HG03575 (cell line): ENCODE results near the gene VAV2.

ENCODE experiments used
- ATAC-seq: cut with Tn5 transposase; IDR thresholded peaks from one replicate; pipeline ENCODE4 v1.9.1; 2021; ENCODE audit not compliant: unreplicated experiment, insufficient number of reproducible peaks, low FRiP score; ENCODE audit errors: extremely low read depth

VAV2 gene

DNA sequence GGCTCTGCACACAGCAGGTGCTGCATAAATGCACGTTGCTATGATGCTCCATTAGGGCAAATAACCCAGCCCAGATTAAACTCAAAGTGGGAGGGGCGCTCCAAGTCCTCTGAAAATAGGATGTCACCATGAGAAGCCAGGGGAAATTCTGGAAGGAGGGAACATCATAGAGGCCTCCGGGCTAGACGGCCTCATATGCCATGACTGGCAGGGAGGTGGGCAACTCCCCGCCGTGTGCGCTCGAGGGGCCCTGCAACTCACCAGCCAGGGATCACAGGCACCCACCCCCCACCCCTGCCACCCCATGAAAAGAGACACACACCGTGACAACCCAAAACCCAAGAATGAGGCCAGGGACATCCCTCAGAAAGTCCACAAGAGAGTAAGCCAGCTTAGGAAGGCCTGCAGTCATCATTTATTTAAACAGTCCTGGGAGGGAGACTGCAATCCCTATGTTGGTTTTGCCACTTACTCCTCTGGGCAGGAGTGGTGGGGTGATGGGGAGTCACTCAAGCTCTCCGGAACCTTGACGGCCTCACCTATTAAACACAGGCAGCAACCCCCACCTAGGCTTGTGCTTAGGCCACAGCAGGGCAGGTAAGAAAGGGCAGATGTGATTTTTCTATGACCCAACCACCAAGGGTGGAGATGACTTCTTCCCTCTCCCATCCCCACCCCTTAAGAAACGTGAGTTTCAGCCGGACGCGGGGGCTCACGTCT, 4.0 kb downstream of the VAV2 start:
- no peak for ATAC-seq

DNA sequence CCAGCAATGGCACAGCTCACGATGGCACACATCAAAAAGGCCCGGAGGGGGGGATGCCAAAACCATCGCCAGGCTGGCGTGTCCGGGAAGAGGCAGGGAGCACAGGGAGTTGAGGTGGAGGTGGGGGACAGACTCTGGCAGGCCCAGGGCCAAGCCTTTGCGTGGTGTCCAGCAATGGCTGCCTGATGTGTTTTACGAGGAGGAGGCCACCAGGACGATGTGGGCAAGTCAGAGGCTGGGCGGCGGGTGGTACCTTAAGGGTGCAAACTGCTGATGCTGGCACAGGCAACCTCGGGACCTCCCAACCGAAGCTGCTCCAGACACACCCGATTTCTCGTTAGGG, 4.7 kb downstream of the VAV2 start:
- ATAC-seq = no peak

DNA sequence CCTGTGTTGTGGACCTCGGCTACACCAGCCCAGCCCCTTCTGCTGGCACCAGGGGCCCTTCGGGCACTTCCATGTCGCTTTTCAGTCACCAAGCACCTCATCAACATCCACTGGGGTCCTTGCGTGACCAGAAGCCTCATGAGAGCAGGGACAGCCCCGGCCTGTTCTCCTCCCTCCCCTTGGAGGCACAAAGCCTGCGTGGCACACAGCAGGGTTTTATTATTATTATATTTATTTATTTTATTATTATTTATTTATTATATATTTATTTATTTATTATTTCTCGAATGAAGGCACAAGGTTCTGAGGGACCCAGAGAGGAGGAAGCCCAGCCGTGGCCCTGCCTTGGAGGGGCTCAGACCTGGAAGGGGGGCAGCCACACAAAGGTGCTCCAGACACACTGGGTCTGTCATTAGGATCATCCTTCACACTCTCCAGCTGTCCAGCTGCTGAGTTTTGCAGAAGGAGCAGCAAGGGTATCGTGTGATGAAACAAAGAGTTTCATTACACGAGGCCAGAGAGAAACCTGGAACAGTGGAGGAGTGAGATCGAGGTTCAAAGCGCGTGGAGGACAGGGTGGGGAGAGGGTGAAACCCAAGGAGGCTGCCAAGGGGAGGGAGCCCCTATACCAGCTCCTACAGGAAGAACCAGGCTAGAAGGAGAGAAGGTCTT, 5.2 kb downstream of the VAV2 start:
- no peak for ATAC-seq

DNA sequence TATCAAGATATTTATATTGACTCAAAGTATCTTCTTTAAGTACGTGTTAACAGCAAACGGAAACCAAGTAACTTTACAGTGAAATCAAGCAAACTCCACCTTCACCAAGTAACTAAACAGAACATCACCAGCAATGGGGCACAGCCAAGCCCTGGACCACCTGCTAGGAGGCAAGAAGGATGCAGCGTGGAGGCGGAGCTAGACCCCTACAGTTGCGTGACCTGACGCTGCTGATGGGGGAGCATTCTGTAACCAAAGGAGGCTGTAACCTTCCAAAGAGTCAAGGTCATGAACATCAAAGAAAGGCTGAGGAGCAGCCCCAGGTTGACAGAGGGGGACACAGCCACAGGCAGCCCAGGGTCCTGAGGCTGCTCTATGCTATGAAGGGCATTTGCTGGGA, 6.1 kb downstream of the VAV2 start:
- no peak for ATAC-seq

DNA sequence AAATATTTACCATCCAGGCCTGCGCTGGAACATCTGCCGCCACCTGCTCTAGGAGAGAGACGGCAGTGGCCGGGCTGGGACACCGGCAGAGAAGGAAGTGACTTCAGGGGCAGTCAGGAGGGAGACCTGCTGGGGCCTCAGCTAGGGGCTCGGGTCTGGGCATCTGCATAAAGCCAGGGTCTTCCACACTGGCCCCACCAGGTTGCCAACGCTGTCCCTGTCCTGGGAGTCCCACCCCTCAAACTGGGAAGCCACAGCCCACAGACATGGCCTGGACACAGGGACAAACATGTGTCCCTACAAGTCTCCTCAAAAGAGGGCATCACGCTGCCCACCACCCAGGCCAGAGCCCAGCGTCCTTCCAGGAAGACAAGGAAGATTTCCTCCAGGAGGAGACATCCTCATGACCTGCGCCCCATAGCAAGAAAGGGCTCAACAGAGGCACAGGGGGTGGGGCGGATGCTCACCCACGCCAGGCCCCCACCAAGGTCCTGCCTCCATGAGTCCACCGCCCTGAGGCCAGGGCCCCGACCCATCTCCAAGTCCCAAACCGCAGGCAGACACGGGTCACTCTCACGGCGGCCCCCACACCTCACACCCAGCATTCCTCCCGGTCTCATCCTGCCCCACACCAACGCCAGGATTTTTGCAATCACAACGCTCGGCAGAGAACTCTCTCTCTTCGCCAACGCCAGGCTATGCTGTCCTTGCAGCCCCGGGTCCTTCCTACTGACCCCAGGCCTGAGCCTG, 9.0 kb downstream of the VAV2 start:
- no peak for ATAC-seq

DNA sequence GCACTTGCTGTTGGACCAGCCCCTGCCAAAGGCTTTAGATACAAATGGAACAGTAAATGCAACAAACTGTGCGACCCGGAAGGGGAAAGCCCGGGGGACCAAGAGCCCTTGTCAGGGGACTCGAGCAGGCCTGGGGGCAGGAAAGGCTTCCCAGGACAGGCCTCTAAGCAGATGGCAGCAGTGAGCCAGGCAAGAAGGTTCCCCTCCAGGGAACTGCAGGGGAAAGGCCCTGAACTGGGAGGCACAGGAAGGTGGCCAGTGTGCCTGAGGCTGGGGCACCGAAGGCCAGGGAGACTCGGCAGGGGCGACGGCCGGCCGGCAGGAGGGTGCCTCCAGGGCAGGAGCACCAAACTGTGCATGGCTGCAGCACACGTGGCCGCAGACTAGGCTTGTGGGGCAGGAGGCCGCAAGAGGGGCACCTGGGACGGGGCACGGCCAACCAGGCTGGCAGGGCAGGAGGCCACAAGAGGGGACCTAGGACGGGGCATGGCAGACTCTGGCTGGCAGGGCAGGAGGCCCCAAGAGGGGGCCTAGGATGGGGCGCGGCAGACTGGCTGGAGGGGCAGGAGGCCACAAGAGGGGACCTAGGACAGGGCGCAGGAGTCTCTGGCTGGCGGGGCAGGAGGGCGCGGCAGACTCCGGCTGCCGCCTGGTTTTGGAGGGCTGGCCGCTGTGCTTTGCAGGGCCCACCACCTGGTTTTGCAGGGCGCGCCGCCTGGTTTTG, 10.0 kb downstream of the VAV2 start:
- ATAC-seq = no peak

DNA sequence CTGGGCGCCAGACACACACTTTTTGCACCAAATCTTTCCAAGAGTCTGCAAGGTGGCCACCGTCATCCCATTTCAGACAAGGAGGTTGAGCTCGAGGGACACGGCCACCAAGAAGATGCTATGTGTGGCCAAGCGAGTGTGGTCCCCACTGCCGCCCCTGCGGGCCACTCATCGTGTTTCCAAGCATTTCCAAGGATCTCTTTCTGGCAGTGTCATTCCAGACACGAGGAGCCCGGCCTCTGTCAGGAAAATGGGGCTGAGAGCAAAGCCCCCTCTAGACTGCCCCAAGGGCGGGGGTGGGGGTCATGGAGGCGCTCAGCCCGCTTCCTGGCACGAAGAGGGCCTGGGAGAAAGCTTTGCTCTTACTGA, 10.6 kb downstream of the VAV2 start:
- ATAC-seq = no peak

DNA sequence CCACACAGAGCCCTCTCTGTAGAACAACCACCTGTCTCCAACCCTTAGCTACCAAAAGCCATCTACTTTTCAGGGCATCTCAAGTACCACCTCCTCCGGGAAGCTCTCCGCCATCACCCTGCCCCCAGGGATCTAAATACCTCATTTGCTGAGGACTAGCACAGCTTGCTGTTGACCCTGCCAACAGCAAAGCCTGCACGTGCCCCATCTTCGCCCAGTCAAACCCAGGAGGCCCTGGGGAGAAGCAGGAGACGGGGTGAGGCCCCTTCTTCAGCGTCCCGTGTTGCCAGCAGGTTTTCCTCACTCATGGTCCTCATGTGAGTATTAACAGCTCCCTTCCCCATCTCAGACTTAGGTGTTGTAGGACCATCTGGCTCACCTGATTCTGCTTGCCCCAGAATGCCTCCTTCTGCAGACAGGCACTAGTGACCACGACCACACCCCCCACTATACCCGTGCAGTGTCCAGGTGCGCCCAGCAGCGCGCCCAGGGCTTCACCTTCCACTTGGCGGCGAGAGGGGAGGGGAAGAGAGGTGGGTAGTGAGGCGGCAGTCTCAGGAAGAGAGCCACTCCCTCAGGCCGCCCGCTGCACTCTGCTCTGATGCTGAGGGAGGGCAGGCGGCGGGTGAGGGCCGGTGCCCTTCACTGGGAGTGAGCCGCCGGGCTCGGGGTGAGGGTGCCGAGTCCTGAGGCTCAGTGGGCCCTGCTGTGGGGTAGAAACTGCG, 11.1 kb downstream of the VAV2 start:
- no peak for ATAC-seq

DNA sequence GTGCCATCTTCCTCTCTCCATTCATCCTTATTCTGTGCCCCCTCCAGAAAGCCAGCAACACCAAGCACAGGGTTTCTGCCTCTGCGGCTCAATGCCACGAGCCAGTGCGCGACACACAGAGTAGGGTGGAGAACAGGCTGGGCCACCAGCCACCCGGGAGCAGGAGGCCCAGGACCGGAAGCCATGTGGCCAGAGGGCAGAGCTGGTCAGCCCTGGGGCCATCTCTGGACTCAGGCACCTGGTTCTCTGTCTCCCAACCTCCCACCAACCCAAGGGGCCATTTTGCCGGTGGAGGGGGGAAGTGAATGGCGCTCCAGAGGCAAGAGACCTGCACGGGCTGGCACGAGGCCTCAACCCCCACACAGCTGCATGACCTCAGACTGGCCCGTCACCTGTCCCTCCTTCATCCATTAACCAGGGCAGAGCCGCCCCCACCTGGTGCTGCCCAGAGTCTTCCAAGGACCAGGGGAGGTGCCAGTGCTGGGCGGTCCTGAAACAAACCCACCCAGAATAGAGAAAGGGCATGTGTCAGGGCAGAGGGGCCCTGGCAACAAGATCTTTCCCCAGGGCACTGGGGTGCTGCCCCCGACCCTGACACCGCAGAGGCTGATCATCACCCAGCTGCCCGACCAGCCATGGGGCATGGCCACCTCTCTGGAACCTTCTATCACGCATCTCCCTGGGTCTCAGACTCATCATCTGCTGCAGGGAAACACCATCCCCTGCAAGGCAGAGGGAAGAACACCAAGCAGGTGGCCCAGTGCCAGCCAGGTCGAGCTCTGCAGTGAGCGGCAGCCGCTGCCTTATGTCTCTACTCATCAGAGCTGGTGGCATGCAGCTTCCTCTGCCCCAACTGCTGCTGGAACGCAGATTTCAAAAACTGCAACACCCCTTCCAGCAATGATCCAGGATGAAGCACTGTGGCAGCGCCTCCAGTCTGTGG, 11.9 kb downstream of the VAV2 start:
- no peak for ATAC-seq

DNA sequence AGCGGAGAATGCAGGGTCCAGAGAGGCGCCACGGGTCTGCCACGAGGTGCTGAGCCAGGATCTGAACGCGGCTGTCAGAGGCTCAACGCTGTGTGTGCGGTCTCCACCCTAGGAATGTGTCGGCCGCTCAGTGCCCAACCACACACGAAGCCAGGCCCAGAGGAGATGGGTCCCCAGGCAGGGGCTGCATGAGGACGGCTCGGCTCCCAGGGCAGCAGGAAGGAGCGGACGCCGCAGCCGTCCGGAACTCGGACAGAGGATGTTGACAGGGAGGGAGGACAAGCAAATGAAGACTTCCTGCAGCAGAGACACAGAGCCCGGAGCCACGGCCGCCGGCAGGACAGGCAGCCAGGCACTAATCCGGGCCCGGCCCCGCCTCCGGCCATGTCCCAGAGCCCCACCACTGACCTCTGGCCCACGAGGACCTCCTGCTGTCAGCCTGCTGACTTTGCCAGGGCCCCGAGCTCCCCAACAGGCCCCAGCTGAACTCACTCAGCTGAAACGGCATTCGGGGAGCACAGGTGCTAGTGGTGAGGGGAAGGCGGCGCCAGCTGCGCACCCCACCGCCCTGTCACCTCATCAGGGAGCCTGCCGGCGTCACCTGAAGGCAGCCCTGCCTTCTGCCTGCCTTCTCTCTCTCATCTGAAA, 12.7 kb downstream of the VAV2 start:
- ATAC-seq = no peak

DNA sequence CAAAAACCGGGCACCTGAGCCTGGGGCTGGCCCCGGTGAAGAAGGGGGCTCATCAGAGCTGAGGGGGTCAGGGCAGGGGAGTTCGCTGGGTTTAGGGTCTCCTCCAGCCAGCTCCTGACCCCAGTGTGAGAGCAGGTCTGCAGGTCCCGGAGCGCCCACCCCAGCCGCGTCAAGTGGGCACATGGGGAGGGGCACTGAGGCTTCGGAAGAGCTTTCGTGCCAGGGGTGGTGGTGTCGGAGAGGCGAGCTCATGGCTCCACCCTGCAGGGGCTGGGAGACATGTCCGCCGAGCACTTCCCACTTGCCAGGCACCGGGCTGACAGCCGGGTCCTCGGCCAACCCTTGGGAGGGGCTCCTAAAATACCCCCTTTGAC, 13.2 kb downstream of the VAV2 start:
- no peak for ATAC-seq

DNA sequence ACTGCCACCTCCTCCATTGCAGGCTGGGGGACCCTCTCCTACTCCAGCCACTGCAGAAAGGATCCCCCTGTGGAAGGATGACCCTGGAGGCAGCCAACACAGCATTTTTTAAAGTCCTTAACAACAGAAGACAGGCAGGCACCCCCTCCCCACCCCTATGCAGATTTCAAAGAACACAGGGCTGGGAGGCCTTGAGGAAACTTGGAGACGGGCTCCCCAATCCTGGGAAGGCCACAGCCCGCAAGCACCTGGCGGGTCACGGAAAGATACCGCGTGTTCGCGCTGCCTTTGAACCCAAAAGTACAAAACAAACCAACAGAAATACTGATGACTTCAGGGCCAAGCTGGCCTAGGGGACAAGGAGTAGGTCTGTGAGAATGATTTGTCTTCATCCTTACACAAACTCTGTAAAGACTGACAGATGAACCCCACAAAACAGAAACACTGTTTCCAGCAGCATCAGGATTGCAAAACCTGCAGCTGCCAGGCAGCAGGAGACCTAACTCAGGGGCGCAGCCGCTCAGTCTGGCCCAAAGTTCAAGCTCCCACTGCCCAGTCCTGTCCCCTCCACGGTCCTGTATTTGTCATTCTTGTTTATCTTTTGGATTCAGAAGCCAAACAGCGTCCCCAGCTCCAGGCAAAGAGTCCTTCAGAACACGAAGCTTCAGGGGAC, 13.8 kb downstream of the VAV2 start:
- no peak for ATAC-seq

DNA sequence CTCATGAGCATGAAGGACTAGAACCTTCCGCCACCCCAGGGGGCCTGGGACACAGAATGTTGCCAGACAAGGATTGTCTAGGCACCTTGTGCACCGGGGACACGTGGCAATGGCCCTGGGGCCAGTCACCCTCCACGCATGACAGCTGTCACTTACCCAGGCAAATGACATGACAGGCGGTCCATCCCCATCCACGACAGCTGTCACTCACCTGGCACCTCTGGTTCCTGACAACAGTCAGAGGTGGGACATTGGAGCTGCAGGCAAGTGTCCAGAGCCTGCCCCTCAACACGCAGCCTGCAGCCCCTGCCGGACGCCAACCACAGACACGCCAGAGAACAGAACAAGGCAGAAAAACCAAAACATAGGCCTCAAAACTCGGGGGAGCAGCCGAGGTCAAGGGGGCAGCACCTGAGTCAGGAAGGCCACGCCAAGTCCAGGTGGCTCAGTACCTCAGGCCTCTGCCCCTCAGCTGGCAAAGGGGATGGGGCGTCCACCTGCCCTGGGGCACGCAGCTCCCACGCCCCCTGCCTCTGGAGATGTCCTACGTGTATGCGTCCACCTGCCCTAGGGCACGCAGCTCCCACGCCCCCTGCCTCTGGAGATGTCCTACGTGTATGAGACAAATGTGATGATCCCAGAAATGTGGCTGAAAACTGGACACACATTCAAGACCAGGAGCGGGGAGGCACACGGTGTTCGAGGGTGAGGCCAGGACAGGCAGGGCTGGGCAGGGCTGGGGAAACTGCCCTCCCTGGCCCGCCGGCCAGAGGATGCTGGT, 14.5 kb downstream of the VAV2 start:
- ATAC-seq = no peak

DNA sequence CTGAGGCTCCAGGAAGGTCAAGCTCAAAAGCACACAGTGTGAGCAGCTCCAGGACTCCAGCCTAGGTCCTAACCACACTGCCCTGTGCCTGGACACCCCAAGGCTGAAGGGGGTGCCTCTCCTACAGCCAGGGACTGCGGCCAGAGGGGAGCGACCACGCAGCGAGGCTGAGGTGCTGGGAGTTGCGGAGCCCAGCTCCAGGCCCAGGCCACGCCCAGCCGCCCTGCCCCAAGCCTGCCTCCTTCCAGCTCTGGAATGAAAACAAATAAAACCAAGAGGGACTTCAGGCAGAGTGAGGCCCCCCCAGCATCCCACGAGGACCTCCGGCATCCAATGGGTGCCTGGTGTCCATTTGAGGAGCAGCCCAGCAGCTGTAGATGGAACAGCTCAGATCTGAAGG, 15.2 kb downstream of the VAV2 start:
- no peak for ATAC-seq

DNA sequence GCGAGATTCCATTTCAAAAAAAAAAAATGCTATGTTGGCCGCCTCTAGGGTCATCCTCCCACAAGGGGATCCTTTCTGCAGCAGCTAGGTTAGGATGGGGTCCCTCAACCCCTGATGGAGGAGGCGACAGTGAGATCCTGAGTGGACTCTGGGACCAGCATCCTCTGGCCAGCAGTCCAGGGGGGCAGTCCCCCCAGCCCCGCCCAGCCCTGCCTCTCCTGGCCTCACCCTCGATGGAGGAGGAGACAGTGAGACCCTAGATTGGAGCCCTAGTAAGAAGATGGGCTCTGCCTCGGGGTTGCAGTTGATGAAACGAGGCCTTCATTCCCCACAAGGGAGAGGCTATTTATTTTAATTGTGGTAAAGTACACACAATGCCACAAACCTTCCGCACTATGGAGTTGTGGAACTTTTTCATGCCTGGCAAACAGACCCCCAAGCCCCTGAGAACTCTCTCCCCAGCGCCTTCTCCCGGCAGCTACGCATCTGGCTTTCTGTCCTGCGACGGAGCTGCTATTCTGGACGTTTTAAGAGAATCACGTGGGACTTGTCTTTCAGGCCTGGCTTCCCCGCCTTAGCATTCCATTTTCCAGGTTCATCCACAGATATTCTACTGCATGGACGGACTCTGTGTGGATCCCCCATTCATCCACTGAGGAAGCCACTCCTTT, 15.8 kb downstream of the VAV2 start:
- no peak for ATAC-seq

DNA sequence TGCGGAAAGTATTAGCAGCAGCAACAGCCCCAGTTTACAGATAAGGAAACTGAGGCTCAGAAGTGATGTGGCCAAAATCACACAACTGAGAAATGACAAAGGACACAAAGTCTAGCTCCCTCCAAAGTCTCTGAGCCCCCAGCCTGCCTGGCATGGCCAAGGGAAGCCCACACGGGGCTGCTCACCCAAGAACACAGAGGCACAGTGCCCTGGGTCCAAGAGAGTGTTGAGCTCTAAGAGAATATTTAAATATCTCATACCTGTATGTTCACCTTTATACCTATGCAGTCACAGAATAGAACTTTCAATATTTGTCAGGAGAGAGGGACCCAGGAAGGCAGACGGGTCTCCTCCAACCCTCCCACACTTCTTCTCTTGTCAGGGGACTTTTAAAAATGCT, 16.6 kb downstream of the VAV2 start:
- ATAC-seq = no peak
